Retina (tissue), 1 donor: ENCODE data around the gene FGD5.

Experiments
- DNase-seq: peaks from one replicate; pipeline ENCODE4 v3.0.0-alpha.2; 2016

The FGD5 gene

GRCh38 chr3:14941871-14942270, 123.1 kb downstream of the FGD5 start:
- DNase-seq: no peak

DNA sequence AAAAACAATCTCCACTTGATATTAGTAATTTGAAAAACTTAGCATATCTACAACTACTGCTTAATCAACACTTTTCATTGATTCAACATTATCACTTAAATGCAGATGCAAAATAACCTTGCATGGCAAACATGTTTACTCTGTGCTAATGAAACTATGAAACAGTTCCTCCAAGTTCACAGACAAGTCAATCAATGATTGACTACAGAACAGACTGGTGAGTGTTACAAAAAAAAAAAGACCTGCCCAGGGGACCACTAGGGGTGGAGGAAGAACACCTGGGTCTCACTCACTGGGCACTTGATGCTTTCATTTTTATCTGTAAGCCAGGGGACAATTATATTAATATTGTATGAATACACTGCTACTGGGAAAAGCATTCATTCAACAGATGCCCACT, 124.3 kb downstream of the FGD5 start:
- DNase-seq: no peak

- no peak for DNase-seq
Measured at GRCh38 chr3:14946236-14946635, 127.5 kb downstream of the FGD5 start.

GRCh38 chr3:14946739-14947099, 128.0 kb downstream of the FGD5 start:
- no peak for DNase-seq

- DNase-seq: peak; percentile 86
Measured at GRCh38 chr3:14947100-14947885, 128.5 kb downstream of the FGD5 start, which contains the start of gene NR2C2. TSS of gene NR2C2 (plus strand) at chr3:14947583. CDS start at chr3:15003915, 56,332 bp downstream.

- peak; percentile 99 for DNase-seq
Measured at GRCh38 chr3:14947886-14948608, 129.3 kb downstream of the FGD5 start.

DNA sequence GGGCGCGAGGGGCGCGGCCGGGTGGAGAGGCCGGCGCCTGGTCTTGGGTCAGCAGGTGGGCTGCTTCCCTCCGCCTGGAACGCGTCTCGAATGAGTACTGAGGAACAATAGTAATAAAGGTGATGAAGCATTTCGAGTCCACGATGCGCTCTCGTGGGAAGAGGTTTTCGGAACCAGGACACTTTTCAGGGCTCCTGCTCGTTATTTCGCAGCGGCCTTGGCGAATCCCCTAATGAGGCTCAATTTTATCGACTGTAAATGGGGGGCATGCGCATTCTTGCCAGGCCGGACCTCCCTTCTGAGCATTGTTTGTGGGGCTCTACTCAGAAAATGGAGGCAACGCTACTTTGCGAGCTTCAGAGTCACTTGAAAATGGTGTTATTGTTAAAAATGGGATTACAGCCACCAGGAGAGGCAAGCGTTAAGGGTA, 129.9 kb downstream of the FGD5 start:
- peak; percentile 89 for DNase-seq

GRCh38 chr3:14949126-14949525, 130.4 kb downstream of the FGD5 start:
- DNase-seq: no peak

DNA sequence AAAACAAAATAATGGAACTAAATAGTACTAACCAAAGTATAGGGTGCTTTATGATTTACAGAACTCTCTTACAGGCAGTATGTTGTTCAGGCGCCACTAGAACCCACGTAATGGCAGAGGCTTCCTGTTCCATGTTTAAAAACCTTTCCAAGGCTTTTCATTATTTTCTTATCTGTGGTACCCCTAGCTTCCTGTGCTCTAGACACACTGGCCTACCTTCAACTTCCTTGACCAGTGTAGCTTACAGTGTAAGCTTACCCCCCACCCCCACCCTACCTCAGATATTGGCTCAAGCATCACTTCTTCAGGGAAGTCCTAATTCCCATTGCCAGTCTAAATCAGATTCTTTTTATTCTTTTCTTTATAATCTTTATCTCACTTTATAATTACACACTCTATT, 131.5 kb downstream of the FGD5 start:
- no peak for DNase-seq

DNA sequence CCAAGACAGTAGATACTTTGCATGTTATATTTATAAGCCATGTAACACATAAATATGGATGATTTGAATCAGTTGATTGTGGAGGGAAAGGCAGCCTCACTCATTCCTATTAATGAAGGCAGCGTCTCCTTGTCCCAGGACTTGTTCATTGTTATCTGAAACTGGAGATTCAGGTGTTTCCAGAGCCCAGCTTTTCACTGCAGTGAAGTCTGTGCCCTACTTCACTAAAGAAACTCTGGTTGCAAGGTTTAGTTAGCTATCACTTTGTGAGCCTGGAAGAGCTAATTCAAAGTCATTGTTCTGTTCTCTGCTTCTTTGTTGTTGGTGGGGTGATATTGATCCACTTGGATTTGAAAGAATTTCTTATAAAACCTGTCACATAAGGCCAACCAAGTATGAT, 138.4 kb downstream of the FGD5 start:
- DNase-seq: no peak

GRCh38 chr3:14957925-14958324, 139.2 kb downstream of the FGD5 start:
- DNase-seq: no peak

DNA sequence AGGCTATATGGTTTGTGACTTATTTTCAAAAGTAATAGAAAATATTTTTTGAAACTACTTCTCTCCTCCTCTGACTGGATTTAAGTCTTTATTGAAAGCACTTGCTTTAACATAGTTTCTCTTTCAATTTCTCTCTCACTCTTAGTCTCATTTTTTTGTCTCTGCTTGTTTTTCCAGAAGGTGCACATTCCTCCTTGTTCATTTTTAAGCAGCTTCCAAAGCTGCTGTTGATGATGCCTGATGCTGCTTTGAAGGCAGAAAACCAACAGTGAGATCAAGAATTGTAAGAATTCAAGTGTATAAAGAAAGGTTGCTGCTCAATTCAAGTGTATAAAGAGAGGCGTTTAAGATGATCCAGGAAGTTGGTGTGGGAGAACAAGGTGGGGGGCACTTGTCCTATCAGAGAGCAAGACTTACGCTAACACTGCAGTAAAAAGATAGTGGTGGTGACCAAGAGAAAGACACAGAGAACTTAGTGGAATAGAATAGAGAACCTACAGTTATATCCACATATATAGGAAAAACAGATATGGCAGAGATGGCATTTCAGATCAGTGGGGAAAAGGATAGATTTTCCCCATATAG, 140.7 kb downstream of the FGD5 start:
- no peak for DNase-seq

DNA sequence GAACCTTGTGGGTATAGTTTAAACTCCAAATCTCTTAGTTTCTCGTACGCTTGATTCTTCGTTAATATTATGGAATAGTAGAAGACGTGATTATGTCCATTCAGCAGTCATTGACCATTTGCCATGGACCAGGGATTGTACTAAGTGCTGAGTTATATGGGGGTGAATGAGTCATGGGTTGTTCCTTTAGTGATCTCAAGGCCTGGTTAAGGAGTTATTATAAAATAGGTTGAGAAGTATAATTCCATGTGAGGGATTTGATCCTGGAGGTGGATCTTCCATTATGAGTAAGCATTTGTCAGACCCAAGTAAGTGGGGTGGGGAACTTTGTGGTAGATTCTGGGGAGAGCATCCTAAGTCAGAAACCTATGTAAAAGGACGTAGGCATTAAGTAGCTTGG, 144.0 kb downstream of the FGD5 start:
- no peak for DNase-seq

DNA sequence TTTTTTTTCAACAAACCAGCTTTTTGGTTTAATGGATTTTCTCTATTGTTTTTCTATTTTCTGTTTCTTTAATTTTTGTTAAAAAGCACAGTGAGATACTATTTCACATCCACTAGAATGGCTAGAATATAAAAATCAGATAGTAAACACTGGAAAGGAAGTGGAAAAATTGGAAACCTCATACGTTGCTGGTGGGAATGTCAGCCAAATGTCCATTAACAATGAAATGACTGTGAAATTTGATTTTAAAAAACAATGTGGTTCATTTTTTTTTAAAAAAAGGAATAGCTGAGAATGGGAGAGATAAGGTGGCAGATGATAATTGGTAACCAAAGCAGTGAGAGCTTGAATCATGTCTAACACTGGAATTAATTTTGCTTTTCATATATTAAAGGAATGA, 148.5 kb downstream of the FGD5 start:
- no peak for DNase-seq

DNA sequence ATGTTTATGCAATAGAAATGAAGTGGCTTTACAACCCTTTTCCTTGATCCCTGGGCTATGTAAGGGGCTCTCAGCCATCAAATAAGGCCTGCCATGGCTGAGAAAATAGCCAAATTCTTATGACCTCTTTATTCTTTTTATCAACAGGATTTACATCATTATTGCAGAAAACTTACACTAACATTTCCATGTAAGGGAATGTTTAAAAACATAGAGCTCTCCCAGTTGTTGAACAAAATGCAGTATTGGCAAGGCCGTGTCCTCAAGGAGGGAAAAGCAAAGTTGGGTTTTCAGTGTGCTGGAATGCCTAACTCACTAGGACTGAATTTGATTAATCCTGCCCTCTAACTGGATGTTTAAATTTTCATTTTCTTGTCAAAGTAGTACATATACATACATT, 150.9 kb downstream of the FGD5 start:
- DNase-seq: no peak

GRCh38 chr3:14976317-14976716, 157.6 kb downstream of the FGD5 start:
- no peak for DNase-seq

- no peak for DNase-seq
Measured at GRCh38 chr3:14980689-14981088, 161.9 kb downstream of the FGD5 start.
